ENCODE data around the gene POLR2B. TPM values are rescaled to one million over a fixed set of nuclear protein-coding genes. Genes with fewer than 3 reads are reported as not detected.

POLR2B gene
- total and polyA plus RNA-seq, 2 of the 4 experiments (the other 2 are of a cell fraction): 74.0 to 106 TPM

GRCh38 chr4:57042711-57043169 lies 64.0 kb downstream of the POLR2B start:
- dilution Hi-C loops (cut with HindIII; ENCODE audit: low sequenced_read_pairs, unreplicated experiment): no loop called here
- no peak overlapping the region for H2BK15ac ChIP-seq (ENCODE audit: low read depth, low read length)
- peak overlapping the region; percentile 31; the same call in 1 of the 2 replicates for H3K27ac ChIP-seq (ENCODE audit: insufficient read depth, low read length)
- TF ChIP-seq CHD1 (IDR thresholded peaks at IDR 0.05; ENCODE audit: low read depth, low read length) (no peak), FOS (IDR thresholded peaks at IDR 0.05; ENCODE audit: low read depth, low read length) (no peak), ELK1 (IDR thresholded peaks at IDR 0.05; ENCODE audit: borderline replicate concordance, low read depth, low read length) (no peak), CTCF (conservative IDR thresholded peaks at IDR 0.05; ENCODE audit: low read depth, low read length) (no peak), SMC3 (IDR thresholded peaks at IDR 0.05; ENCODE audit: low read depth, low read length) (no peak)
- no peak overlapping the region for H3K18ac ChIP-seq (ENCODE audit: low read depth, low read length)
- H2BK5ac ChIP-seq (ENCODE audit: low read depth, low read length, poor library complexity, severe bottlenecking): peak overlapping the region; percentile 2
- H4K91ac ChIP-seq (ENCODE audit: insufficient read depth, low read depth, low read length): peak overlapping the region; percentile 65; the same call in 1 of the 2 replicates
- DNase-seq (no peak), ATAC-seq (ENCODE audit: low read depth) (no peak)
- peak overlapping the region; percentile 81 for H2BK120ac ChIP-seq (ENCODE audit: low read depth, low read length)
- H3K27me3 ChIP-seq (ENCODE audit: control insufficient read depth, insufficient read depth, low read length): no peaks in the 10 kb centered on the region
- H2AK9ac ChIP-seq (replicated peaks; ENCODE audit: low read depth, low read length, poor library complexity): no peak overlapping the region
- no CpG with 5 or more reads among the region's 5 CpGs for WGBS, 2 experiments (ENCODE audit: extremely low coverage in 2 of 2, insufficient read length in 1 of 2)
- H3K4me3 ChIP-seq (ENCODE audit: insufficient read depth, low read depth, low read length): no peak overlapping the region
- no peak overlapping the region for H2AFZ ChIP-seq (replicated peaks; ENCODE audit: low read length, poor library complexity)
- CTCF ChIA-PET: interaction anchor here (0.6 kb wide), 1 partner anchor 36 kb away, joined by 4 read pairs; no protein-coding TSS in a partner anchor
- no TSS peak for BruUV-seq (replicated peaks)
- no peak overlapping the region for H3K56ac ChIP-seq (ENCODE audit: extremely low read depth, insufficient read depth, low read length)
- H4K8ac ChIP-seq (ENCODE audit: low read depth in 2 of 2, low read length in 2 of 2): peak overlapping the region in 1 of 2 experiments; percentile 47; a peak in 1 of 4 replicates
- peaks cover 23% of the 10 kb centered on the region; the same call in 1 of the 2 replicates for H3K9me1 ChIP-seq (ENCODE audit: insufficient read depth, low read length)
- peak overlapping the region; percentile 43; the same call in 1 of the 2 replicates for H2AK5ac ChIP-seq (ENCODE audit: low read depth, low read length)
- peak overlapping the region; percentile 46 for H3K23ac ChIP-seq (ENCODE audit: low read depth, low read length)
- peaks cover 5% of the 10 kb centered on the region for H3K36me3 ChIP-seq (ENCODE audit: control insufficient read depth, insufficient read depth, low read length)
- peaks cover 27 to 68% of the 10 kb centered on the region in 2 experiments for H3K79me1 ChIP-seq (ENCODE audit: low read depth in 1 of 2, low read length in 2 of 2)
- peak overlapping the region; percentile 15; the same call in 1 of the 2 replicates for H4K5ac ChIP-seq (ENCODE audit: low read depth, low read length)
- H3K4me1 ChIP-seq (ENCODE audit: control insufficient read depth, insufficient read depth, low read length): peaks cover 22% of the 10 kb centered on the region
- no peak overlapping the region for H3K9ac ChIP-seq (ENCODE audit: low read depth, low read length)
- POLR2A ChIA-PET (ENCODE audit: unreplicated experiment): no interaction called here
- H3K4ac ChIP-seq (ENCODE audit: low read depth, low read length): peak overlapping the region; percentile 79
- no peak overlapping the region for H3K4me2 ChIP-seq (ENCODE audit: low read depth, low read length)
- peak overlapping the region; percentile 78 for H2BK20ac ChIP-seq (ENCODE audit: low read depth, low read length)
- intact Hi-C loops (cut with micrococcal nuclease): loop anchor here (2.0 kb wide), 1 partner anchor 68 kb away; the partner anchor contains the start of gene IGFBP7
- in situ Hi-C loops (cut with MboI; ENCODE audit: low sequenced_read_pairs): loop anchor here (25.0 kb wide), 1 partner anchor 395 kb away; no protein-coding TSS in a partner anchor
- 0 out of 2 replicates have a peak, but pooled peaks cover 2% of the 10 kb centered on the region for H3K9me3 ChIP-seq (ENCODE audit: control insufficient read depth, insufficient read depth, low read length)
- no peaks in the 10 kb centered on the region for H4K20me1 ChIP-seq (ENCODE audit: insufficient read depth, low read length)
- H3K14ac ChIP-seq (replicated peaks; ENCODE audit: low read depth, low read length): peak overlapping the region; percentile 59

All from IMR-90 (cell line).